RCC 7860 (cell line): ENCODE measurements around the gene RFX3.

ENCODE experiments used
- DNase-seq: peaks from one replicate; pipeline ENCODE4 v3.0.0-alpha.2; 2015; ENCODE audit warnings: low spot score
- FAIRE-seq: peaks from 2 replicates; lab custom pipeline; 2012; peaks lifted over from hg19 to GRCh38; lab: Jason Lieb, UNC

The RFX3 gene

GRCh38 chr9:3436629-3437420, 89.0 kb downstream of the RFX3 start:
- DNase-seq (no peak), FAIRE-seq (no peak)

- FAIRE-seq = no peak
- DNase-seq = no peak
These were observed 90.1 kb downstream of the RFX3 start for GRCh38 chr9:3435732-3436131.

GRCh38 chr9:3434594-3434993, 91.2 kb downstream of the RFX3 start:
- FAIRE-seq (no peak), DNase-seq (no peak)

- DNase-seq (no peak), FAIRE-seq (no peak)
These were observed 92.0 kb downstream of the RFX3 start for GRCh38 chr9:3433754-3434153.

GRCh38 chr9:3433066-3433465, 92.7 kb downstream of the RFX3 start:
- FAIRE-seq (no peak), DNase-seq (no peak)

- FAIRE-seq (no peak), DNase-seq (no peak)
These were observed 93.9 kb downstream of the RFX3 start for GRCh38 chr9:3431890-3432289.

GRCh38 chr9:3419893-3420292, 105.9 kb downstream of the RFX3 start:
- DNase-seq = no peak
- no peak for FAIRE-seq

GRCh38 chr9:3415906-3416305, 109.9 kb downstream of the RFX3 start:
- DNase-seq (no peak), FAIRE-seq (no peak)

- DNase-seq = no peak
- no peak for FAIRE-seq
These were observed 111.8 kb downstream of the RFX3 start for GRCh38 chr9:3413984-3414383.

GRCh38 chr9:3410461-3410860, 115.3 kb downstream of the RFX3 start:
- FAIRE-seq = no peak

GRCh38 chr9:3409453-3409852, 116.3 kb downstream of the RFX3 start:
- no peak for FAIRE-seq
- no peak for DNase-seq

More at GRCh38 chr9:3410461-3410860, 115.3 kb downstream of the RFX3 start:
- no peak for DNase-seq

GRCh38 chr9:3403315-3403714, 122.5 kb downstream of the RFX3 start:
- no peak for FAIRE-seq
- no peak for DNase-seq

- DNase-seq (no peak), FAIRE-seq (no peak)
These were observed 124.4 kb downstream of the RFX3 start for GRCh38 chr9:3401221-3401954.

- DNase-seq (no peak), FAIRE-seq (no peak)
These were observed 127.6 kb downstream of the RFX3 start for GRCh38 chr9:3398232-3398648.

- DNase-seq (no peak), FAIRE-seq (no peak)
These were observed 128.0 kb downstream of the RFX3 start for GRCh38 chr9:3397766-3398165.

- no peak for FAIRE-seq
- DNase-seq = no peak
These were observed 134.4 kb downstream of the RFX3 start for GRCh38 chr9:3391414-3391813.

- DNase-seq (no peak), FAIRE-seq (no peak)
These were observed 139.0 kb downstream of the RFX3 start for GRCh38 chr9:3386753-3387152.

GRCh38 chr9:3385871-3386270, 139.9 kb downstream of the RFX3 start:
- DNase-seq = no peak
- FAIRE-seq = no peak

GRCh38 chr9:3371842-3372241, 154.0 kb downstream of the RFX3 start:
- FAIRE-seq = no peak

GRCh38 chr9:3370715-3371114, 155.1 kb downstream of the RFX3 start:
- no peak for FAIRE-seq
- DNase-seq = no peak

More at GRCh38 chr9:3371842-3372241, 154.0 kb downstream of the RFX3 start:
- no peak for DNase-seq

GRCh38 chr9:3367185-3367584, 158.6 kb downstream of the RFX3 start:
- FAIRE-seq (no peak), DNase-seq (no peak)

GRCh38 chr9:3361689-3362392, 164.0 kb downstream of the RFX3 start:
- DNase-seq = no peak
- FAIRE-seq = no peak
